ENCODE data around the gene ANO2.

ANO2 gene

DNA sequence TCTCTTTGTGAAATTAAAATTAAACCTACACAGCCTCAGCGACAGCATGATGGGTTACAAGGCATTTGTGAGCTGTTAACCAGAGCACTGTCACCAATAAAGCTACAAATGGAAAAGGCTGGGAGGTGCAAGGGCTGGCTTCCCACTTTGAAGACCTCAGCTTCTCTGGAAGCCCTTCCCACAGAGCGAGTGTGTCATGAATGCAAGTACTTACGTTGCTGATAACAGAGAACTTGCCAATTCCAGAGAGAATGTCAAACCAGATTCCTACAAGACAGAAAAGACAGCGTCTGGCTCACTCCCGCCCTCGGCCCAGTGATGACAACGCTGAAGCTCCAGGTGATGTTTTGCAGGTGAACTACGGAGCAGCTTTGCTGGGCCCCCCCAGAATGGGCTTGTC, 367.3 kb downstream of the ANO2 start:
- DNase-seq (ENCODE audit: low read depth) = no peak
- TF ChIP-seq, protein P1, sequence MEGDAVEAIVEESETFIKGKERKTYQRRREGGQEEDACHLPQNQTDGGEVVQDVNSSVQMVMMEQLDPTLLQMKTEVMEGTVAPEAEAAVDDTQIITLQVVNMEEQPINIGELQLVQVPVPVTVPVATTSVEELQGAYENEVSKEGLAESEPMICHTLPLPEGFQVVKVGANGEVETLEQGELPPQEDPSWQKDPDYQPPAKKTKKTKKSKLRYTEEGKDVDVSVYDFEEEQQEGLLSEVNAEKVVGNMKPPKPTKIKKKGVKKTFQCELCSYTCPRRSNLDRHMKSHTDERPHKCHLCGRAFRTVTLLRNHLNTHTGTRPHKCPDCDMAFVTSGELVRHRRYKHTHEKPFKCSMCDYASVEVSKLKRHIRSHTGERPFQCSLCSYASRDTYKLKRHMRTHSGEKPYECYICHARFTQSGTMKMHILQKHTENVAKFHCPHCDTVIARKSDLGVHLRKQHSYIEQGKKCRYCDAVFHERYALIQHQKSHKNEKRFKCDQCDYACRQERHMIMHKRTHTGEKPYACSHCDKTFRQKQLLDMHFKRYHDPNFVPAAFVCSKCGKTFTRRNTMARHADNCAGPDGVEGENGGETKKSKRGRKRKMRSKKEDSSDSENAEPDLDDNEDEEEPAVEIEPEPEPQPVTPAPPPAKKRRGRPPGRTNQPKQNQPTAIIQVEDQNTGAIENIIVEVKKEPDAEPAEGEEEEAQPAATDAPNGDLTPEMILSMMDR (IDR thresholded peaks at IDR 0.05; ENCODE audit: low read depth, low read length, missing control alignments) = no peak

DNA sequence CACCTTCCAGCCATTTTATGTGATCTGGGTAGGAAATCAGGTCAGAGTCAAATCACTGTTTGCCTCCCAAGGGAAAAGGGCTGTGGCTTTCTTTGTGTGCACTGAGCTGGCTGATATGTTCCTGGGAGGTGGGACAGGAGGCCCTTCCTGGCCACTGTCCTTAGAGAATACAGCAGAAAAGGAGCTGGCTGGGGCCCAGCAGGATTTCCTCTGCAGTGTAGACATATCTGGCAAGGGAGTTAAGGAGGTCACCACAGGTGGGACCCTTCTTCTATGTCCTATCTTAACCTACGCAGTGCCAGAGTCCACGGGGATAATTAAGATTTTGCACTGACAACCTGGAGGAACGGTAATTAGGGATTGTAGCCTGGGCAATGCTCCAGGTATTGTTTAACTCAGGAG, 367.8 kb downstream of the ANO2 start:
- no peak for DNase-seq (ENCODE audit: low read depth)
- H3K4me3 ChIP-seq (ENCODE audit: low read depth, low read length) = no peak overlapping the region
- TF ChIP-seq, protein P1 (IDR thresholded peaks at IDR 0.05; ENCODE audit: low read depth, low read length, missing control alignments) = no peak

More for the DNA sequence above, 367.3 kb downstream of the ANO2 start:
- no peak overlapping the region for H3K4me3 ChIP-seq (ENCODE audit: low read depth, low read length)

DNA sequence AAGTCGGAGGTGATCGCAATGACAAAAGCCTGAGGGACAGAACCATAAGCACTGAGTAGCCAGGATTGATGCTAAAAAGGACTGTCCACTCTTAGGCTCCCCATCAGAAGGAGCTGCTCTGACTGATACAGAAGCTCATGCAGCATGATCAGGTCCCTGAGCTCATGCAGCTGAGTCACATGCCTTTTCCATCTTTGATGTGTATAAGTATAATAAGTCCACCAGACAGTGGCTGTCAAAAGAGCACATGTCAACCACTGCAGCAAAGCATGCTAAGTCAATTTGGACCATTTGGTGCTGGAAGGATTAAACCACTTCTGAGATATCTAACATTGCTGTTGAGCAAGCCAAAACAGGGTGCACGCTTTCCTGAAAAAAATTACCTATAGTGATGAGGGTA, 369.1 kb downstream of the ANO2 start:
- H3K4me3 ChIP-seq (ENCODE audit: low read depth, low read length) = no peak overlapping the region
- DNase-seq (ENCODE audit: low read depth) = no peak
- TF ChIP-seq, protein P1 (IDR thresholded peaks at IDR 0.05; ENCODE audit: low read depth, low read length, missing control alignments) = no peak

DNA sequence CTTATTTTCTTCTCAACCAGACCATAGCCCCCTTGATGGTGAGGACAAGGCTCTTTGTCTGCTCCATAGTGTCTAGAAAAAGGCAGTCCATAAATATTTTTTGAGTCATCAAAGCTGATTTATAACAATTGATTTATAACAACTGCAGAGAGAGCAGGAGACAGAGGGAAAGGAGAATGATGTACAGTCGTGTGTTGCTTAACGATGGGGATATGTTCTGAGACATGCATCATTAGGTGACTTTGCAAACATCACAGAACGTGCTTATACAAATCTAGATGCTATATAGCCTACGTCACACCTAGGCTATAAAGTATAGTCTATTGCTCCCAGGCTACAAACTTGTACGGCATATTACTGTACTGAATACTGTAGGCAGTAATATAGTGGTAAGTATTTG, 369.8 kb downstream of the ANO2 start:
- H3K4me3 ChIP-seq (ENCODE audit: low read depth, low read length) = no peak overlapping the region
- TF ChIP-seq, protein P1 (IDR thresholded peaks at IDR 0.05; ENCODE audit: low read depth, low read length, missing control alignments) = no peak
- DNase-seq (ENCODE audit: low read depth) = no peak

DNA sequence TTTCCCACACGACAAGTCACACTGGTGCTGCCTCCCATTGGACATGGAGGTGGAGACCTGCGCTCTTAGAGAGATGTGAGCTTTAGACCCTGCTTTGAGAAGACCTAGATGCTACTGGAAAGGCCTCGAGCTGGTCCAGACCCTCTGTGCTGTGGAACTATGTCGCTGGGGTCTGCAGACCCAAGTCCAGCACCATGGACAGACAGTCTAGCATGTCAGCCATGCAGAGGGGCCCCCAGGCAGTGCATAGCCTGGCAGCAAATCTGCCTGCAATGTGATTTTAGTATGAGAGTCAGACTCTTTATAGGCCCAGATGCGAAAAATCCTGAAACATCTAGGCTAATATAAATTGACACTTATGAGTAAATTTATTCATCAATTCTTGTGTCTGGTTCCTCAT, 371.7 kb downstream of the ANO2 start:
- TF ChIP-seq, protein P1 (IDR thresholded peaks at IDR 0.05; ENCODE audit: low read depth, low read length, missing control alignments) = no peak
- no peak for DNase-seq (ENCODE audit: low read depth)

DNA sequence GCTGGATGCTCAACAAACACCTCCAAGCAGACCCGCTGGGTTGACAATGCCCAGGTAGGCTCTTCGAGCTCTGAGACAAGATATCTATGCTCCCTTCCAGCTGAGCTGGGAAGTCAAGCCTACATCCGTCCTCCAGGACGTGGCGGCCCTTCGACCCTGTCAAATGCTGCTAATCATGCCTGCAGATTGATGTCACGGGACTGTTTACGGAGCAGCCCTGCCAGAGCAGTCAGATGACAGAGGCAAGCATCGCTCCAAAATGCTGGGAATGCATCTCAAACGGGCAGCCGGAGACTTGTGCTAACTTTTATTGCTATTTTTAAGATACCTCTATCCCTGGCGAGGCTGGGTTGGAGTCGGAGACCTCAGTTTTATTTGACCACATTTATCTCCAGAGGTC, 373.9 kb downstream of the ANO2 start:
- TF ChIP-seq, protein P1 (IDR thresholded peaks at IDR 0.05; ENCODE audit: low read depth, low read length, missing control alignments) = no peak
- H3K4me3 ChIP-seq (ENCODE audit: low read depth, low read length) = no peak overlapping the region
- DNase-seq (ENCODE audit: low read depth) = no peak

More for the DNA sequence above, 371.7 kb downstream of the ANO2 start:
- no peak overlapping the region for H3K4me3 ChIP-seq (ENCODE audit: low read depth, low read length)

DNA sequence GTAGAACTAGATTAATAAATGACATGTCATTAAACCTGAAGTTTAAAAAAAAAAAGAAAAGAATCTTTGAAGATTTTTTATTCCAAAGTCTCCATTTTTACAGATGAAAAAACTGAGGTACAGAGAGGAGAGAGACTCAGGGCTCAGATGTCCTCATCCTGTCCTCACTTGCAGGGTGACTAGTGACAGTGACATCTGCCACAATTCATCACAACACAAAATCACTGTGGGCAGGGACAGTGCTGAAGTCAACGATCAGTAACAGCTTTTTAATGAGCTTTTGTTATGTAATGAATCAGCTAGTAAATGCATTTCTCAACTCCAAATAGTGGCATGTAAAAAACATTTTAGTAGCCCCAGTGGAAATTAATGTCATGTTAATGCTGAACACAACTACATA, 374.6 kb downstream of the ANO2 start:
- DNase-seq (ENCODE audit: low read depth) = no peak
- TF ChIP-seq, protein P1 (IDR thresholded peaks at IDR 0.05; ENCODE audit: low read depth, low read length, missing control alignments) = no peak
- no peak overlapping the region for H3K4me3 ChIP-seq (ENCODE audit: low read depth, low read length)

Data from GM12864 (cell line).